Activated gamma-delta T cell treated with Interleukin-2 at 50 U/mL for 16 hours (primary cell): Measurements from ENCODE around the gene UNC79.
"Not testable (repeated sequence)": the region's sequence is repeated elsewhere in the genome, so short reads cannot be mapped to it uniquely, and the experiment has no call there.

ENCODE experiments used
- DNase-seq: peaks from one replicate; pipeline ENCODE4 v3.0.0-alpha.2; 2020

The UNC79 gene

GRCh38 chr14:93430315-93431035 lies at the start of gene UNC79:
Gene UNC79 (plus strand): TSS chr14:93430939. CDS start chr14:93431030, 91 bp downstream.
- no peak for DNase-seq

- DNase-seq = no peak
Measured at GRCh38 chr14:93381644-93382043, 49.1 kb upstream of the UNC79 start.

- DNase-seq = not testable (repeated sequence)
Measured at GRCh38 chr14:93384256-93384655, 46.5 kb upstream of the UNC79 start.

- no peak for DNase-seq
Measured at GRCh38 chr14:93395231-93395630, 35.5 kb upstream of the UNC79 start.

GRCh38 chr14:93396456-93396855 lies 34.3 kb upstream of the UNC79 start:
- no peak for DNase-seq

GRCh38 chr14:93398491-93398890 lies 32.2 kb upstream of the UNC79 start:
- DNase-seq = no peak

GRCh38 chr14:93402951-93403350 lies 27.8 kb upstream of the UNC79 start:
- DNase-seq = no peak

GRCh38 chr14:93410021-93410420 lies 20.7 kb upstream of the UNC79 start:
- DNase-seq = no peak

GRCh38 chr14:93410893-93411292 lies 19.8 kb upstream of the UNC79 start:
- no peak for DNase-seq

GRCh38 chr14:93425136-93425535 lies 5.6 kb upstream of the UNC79 start:
- DNase-seq = not testable (repeated sequence)

- no peak for DNase-seq
Measured at GRCh38 chr14:93426750-93427149, 4.0 kb upstream of the UNC79 start.

GRCh38 chr14:93431036-93431670 lies 414 bp downstream of the UNC79 start:
- DNase-seq = no peak

GRCh38 chr14:93454224-93454623 lies 23.5 kb downstream of the UNC79 start:
- DNase-seq = no peak

- DNase-seq = no peak
Measured at GRCh38 chr14:93456356-93456755, 25.6 kb downstream of the UNC79 start.

GRCh38 chr14:93458234-93458633 lies 27.5 kb downstream of the UNC79 start:
- no peak for DNase-seq

- DNase-seq = no peak
Measured at GRCh38 chr14:93462479-93462878, 31.7 kb downstream of the UNC79 start.

- DNase-seq = no peak
Measured at GRCh38 chr14:93464271-93464670, 33.5 kb downstream of the UNC79 start.

- DNase-seq = no peak
Measured at GRCh38 chr14:93475471-93475870, 44.7 kb downstream of the UNC79 start.

GRCh38 chr14:93476305-93476704 lies 45.6 kb downstream of the UNC79 start:
- DNase-seq = no peak

- DNase-seq = not testable (repeated sequence)
Measured at GRCh38 chr14:93479074-93479473, 48.3 kb downstream of the UNC79 start.

- no peak for DNase-seq
Measured at GRCh38 chr14:93480867-93481266, 50.1 kb downstream of the UNC79 start.

GRCh38 chr14:93481758-93482157 lies 51.0 kb downstream of the UNC79 start:
- DNase-seq = no peak

GRCh38 chr14:93490001-93490400 lies 59.3 kb downstream of the UNC79 start:
- no peak for DNase-seq

- DNase-seq = no peak
Measured at GRCh38 chr14:93493054-93493453, 62.3 kb downstream of the UNC79 start.

- not testable (repeated sequence) for DNase-seq
Measured at GRCh38 chr14:93493622-93494021, 62.9 kb downstream of the UNC79 start.
